GM19395 (cell line): Measurements from ENCODE around the gene GTPBP1.
A peak's percentile ranks its signal among the peaks of the same experiment; 100 is the strongest.

Experiments
- ATAC-seq: cut with Tn5 transposase; IDR thresholded peaks from one replicate; pipeline ENCODE4 v1.9.1; 2021; ENCODE audit warnings: mild to moderate bottlenecking, moderate library complexity; ENCODE audit not compliant: unreplicated experiment

The GTPBP1 gene

DNA sequence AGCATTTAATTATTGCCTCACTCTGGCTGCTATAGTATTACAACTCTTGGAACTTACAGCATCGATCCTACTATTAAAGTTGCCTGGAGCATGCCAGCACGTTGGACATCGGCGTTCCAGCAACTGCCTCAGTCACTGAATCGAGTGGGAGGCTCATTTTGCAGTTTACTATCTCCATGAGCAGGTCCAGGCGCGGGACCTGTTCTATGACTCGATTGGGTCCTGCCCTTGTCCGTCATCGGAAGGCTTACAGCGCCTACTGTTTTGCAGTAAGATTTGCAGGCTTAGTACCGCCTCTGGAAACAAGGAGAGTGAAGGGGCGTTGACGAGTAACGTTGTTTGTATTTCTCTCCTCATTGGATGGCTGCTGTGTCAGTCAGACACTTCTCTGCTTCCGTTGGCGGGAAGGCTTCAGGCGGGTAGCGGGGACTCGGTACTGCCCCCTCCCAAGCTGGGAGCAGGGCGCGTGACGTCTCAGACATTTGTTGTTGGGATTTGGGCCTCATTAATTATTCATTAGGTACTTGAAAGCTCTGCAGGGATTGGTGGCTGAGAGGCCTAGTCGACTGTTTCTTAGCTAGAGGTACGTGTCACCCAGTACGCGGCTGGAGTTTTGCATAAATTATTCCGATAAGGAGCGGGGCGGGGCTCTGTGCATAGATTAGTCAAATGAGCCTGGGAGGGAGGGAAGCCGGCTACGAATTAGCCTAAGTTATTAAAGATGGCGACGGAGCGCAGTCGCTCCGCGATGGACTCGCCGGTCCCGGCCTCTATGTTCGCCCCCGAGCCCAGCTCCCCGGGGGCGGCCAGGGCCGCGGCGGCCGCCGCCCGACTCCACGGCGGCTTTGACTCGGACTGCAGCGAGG is at the start of gene GTPBP1:
Gene GTPBP1 (plus strand): TSS at position 710 of the 866 bp plus-strand sequence. CDS start 12 bp downstream, at position 722.
- peak; percentile 82 for ATAC-seq

- peak; percentile 72 for ATAC-seq
Observed at GRCh38 chr22:38656256-38657044, 49.3 kb upstream of the GTPBP1 start, which contains the start of the genes CBY1 and FAM227A. TSS of gene CBY1 (plus strand) at chr22:38656638. CDS start at chr22:38668055, 11,417 bp downstream. TSS of gene FAM227A (minus strand) at chr22:38656392. CDS start at chr22:38650168, 6,224 bp downstream.

- no peak for ATAC-seq
Observed at GRCh38 chr22:38657045-38657909, 48.5 kb upstream of the GTPBP1 start.

DNA sequence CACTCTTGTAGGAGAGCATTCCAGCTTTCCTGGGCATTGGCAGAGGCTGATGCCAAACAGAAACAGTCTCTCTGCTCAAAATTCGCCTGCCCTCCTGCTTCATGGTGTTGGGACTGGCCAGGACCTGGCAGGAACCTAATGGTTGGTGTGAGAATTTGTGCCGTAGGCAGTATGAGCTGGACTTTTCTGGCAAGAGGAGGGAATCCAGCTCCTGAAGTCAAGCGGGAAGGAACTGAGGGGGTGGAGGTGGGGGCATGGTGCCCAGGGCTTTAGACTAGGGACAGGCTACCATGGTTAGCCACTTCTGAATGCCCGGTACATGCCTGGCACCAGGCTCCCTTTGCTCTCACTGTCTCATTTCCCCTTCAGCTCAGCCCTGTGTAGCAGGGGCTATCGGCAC is 30.9 kb upstream of the GTPBP1 start:
- no peak for ATAC-seq

DNA sequence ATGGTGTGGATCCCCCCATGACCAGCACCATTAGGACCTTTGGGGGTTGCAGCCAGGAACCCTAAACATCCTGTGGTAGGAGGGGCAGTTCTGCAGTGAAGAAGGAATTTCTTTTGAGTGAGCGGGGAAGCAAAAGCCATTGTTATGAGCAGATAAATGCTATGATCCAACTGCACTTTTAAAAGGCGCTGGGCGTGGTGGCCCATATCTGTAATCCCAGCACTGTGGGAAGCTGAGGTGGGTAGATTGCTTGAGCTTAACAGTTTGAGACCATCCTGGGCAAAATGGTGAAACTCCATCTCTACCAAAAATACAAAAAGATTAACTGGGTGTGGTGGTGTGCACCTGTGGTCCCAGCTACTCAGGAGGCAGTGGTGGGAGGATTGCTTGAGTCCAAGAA is 29.9 kb upstream of the GTPBP1 start:
- ATAC-seq, result no peak

GRCh38 chr22:38681582-38682335 is 24.0 kb upstream of the GTPBP1 start, which contains the start of gene TOMM22:
TSS of gene TOMM22 (plus strand) at chr22:38681957. CDS start at chr22:38681979, 22 bp downstream.
- ATAC-seq, result peak; percentile 90

DNA sequence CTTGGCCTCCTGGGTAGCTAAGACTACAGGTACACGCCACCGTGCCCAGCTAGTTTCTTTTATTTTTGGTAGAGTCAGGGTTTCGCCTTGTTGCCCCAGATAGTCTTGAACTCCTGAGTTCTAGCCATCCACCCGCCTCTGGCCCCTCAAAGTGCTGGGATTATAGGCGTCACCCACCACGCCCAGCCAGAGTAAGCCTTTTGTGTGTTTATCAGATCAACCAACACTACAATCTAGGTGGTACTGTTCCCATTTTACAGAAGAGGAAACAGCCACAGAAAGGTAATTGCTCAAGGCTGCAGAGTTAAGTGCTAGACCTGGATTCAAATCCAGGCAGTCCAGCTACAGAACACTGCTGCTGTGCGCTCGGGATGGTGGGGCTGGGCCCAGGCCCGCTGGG is 20.8 kb upstream of the GTPBP1 start:
- ATAC-seq, result no peak

GRCh38 chr22:38685761-38686160 is 20.0 kb upstream of the GTPBP1 start:
- ATAC-seq, result no peak

- ATAC-seq, result no peak
Observed at GRCh38 chr22:38689651-38690050, 16.1 kb upstream of the GTPBP1 start.

DNA sequence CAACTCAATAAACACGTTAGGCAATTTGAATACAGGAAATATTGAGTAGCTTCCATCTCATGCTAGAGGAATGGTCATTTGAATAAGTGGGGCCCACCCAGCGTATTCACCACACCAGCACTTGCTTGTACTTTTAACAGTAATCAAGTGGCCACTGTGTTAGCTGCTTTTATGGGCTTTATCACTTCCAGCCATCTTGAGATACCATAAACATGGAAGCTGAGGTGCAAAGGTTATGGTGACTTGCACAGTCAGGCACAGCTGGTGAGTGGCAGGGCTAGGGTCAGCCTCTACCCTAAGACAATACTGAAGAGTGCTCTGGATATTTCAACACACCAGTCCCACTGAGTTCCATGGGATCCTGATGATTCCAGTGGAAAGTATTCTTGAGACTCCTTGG is 11.7 kb upstream of the GTPBP1 start:
- ATAC-seq, result no peak

- no peak for ATAC-seq
Observed at GRCh38 chr22:38694940-38695339, 10.8 kb upstream of the GTPBP1 start.

- no peak for ATAC-seq
Observed at GRCh38 chr22:38696606-38697424, 8.9 kb upstream of the GTPBP1 start.

DNA sequence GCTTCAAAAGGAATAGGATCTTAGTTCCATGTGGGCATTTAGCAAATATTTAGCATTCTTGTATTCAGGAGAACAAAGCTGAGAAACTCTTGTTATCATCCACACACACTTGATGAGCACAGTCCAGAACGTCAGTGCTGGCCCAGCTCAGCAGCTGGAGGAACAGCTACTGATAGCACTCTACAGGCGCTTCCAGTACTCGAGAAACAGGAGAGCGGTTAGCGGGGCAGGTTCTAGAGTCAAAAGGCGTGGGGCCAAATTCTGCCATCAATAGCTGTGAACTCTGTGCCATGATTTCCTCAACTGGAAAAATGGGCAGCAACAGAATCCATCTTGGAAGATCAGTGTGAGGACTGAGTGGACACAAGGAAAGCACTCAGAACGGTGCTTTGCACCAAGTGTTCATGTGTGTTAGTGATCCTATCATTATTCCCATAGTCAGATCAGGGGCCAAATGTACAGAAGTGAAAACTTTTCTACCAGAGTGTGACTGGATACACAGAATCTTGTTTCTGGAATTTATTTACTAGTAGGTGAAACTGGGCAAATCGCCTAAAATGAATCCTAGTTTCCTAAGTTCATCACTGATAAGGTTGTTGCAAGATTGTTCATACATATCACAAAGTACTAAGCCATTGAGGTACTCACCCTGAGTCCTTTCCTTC is 8.2 kb upstream of the GTPBP1 start:
- no peak for ATAC-seq

GRCh38 chr22:38698407-38699094 is 7.2 kb upstream of the GTPBP1 start:
- no peak for ATAC-seq

DNA sequence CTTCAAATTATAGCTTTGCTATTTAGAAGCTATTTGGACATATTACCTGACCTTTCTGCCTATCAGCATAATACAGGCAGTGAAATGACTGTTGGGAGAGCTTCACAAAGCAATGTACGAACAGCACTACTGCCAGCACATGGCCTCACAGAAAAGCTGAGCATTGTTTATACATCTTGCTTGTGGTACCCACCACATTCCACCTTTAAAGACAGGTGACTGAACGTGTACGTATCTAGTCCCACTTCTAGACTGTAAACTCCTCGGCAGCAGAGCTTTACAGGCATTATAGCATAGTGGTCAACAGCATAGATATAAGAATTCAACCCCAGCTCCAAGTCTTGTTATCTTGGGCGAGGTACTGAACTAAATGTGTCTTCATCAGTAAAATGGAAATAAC is 6.6 kb upstream of the GTPBP1 start:
- no peak for ATAC-seq

- ATAC-seq, result no peak
Observed at GRCh38 chr22:38699784-38700183, 6.0 kb upstream of the GTPBP1 start.

DNA sequence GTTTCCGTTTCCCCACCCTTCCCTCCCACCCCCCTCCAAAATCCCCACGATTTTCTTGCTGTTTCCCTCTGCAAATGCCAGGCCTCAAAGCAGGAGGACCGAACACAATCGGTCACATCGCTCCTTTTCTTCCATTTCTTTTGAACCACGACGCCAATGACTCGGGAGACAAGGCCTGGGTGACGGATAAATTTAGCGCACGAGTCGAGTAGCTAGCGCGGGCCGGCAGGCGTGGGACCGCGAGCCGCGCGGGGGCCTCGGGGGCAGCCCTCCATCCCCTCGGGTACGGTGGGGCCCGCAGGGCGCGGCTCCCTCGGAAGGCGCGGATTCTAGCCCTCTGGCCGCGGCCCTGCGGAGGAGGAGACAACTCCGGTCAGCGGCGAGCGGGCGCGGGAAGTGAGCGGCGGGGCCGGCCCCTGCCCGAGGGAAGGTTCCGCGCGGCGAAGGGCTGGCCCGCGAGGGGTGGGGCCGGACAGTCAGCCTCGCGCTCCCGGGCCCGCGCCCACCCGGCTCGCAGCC is 5.4 kb upstream of the GTPBP1 start:
- peak; percentile 8 for ATAC-seq
